Fibroblast of villous mesenchyme (primary cell): ENCODE data around the gene MGLL. TPM values are rescaled to one million over a fixed set of nuclear protein-coding genes. Genes with fewer than 3 reads are reported as not detected.

Experiments used
- DNase-seq: peaks from one replicate; pipeline ENCODE4 v3.0.0-alpha.2; 2010; ENCODE audit warnings: low read depth
- H3K4me3 ChIP-seq: 2 replicates; pipeline ENCODE4 v1.5.1; 2011; ENCODE audit warnings: low read depth, mild to moderate bottlenecking, low read length
- CTCF ChIP-seq: IDR thresholded peaks from 2 replicates; pipeline ENCODE4 v1.5.1; 2012; ENCODE audit warnings: low read depth, mild to moderate bottlenecking, low read length; ENCODE audit not compliant: insufficient read depth
- total RNA-seq: library from RNA; depleted of rRNA; stranded (reverse); fragments of >200 nt; gene quantifications from 2 replicates; pipeline ENCODE4 v1.2.3, GENCODE V29; 2012

The MGLL gene
- total RNA-seq, 1 donor: 141 TPM

GRCh38 chr3:127783642-127784160 is 38.6 kb downstream of the MGLL start:
- DNase-seq: no peak
- H3K4me3 ChIP-seq: no peak overlapping the region
- TF ChIP-seq CTCF: no peak

GRCh38 chr3:127783166-127783565 is 39.1 kb downstream of the MGLL start:
- TF ChIP-seq CTCF: no peak
- no peak for DNase-seq
- no peak overlapping the region for H3K4me3 ChIP-seq

GRCh38 chr3:127781411-127782001 is 40.8 kb downstream of the MGLL start:
- no peak overlapping the region for H3K4me3 ChIP-seq
- peak; percentile 78 for DNase-seq

GRCh38 chr3:127780536-127781400 is 41.5 kb downstream of the MGLL start:
- no peak for DNase-seq
- H3K4me3 ChIP-seq: no peak overlapping the region

More at GRCh38 chr3:127781411-127782001, 40.8 kb downstream of the MGLL start:
- TF ChIP-seq CTCF: no peak

GRCh38 chr3:127779747-127780146 is 42.6 kb downstream of the MGLL start:
- TF ChIP-seq CTCF: no peak
- no peak overlapping the region for H3K4me3 ChIP-seq
- no peak for DNase-seq

More at GRCh38 chr3:127780536-127781400, 41.5 kb downstream of the MGLL start:
- TF ChIP-seq CTCF: no peak

- H3K4me3 ChIP-seq: no peak overlapping the region
- peak; percentile 68 for DNase-seq
- TF ChIP-seq CTCF: no peak
These were observed 44.2 kb downstream of the MGLL start for GRCh38 chr3:127777921-127778656.
